Retinal pigment epithelial cell (primary cell): Measurements from ENCODE around the gene PRSS37.
"Not testable (repeated sequence)": the region's sequence is repeated elsewhere in the genome, so short reads cannot be mapped to it uniquely, and the experiment has no call there.

ENCODE experiments used
- DNase-seq: peaks from one replicate; pipeline ENCODE4 v3.0.0-alpha.2; 2010; ENCODE audit warnings: low read depth
- H3K4me3 ChIP-seq: 2 replicates; pipeline ENCODE4 v1.5.1; 2011; ENCODE audit warnings: mild to moderate bottlenecking, low read length, control low read depth, moderate library complexity
- TF ChIP-seq, protein P1 (sequence below): conservative IDR thresholded peaks from 2 replicates; pipeline ENCODE4 v1.5.1; 2011; ENCODE audit warnings: low read depth, low read length, control low read depth, inconsistent platforms

The PRSS37 gene

DNA sequence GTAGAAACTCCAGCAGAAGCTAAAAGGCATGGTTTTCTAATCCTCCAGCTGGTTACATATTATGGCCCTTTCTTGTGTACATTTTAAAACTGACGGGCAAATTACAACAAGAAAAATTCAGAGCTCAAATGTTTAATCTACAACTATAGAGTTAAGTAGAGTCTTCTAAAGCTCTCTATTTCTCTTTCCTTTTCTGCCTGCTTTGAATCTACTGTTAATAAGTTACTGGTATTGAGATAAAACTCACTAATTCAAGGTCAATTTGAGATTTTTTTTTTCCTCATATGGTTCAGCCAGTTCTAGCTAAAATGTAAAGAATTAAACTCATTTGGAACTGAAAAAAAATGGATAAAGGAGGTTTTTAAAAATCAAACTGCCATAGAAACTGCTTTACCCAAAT, 1.6 kb upstream of the PRSS37 start:
- no peak overlapping the region for H3K4me3 ChIP-seq
- TF ChIP-seq, protein P1, sequence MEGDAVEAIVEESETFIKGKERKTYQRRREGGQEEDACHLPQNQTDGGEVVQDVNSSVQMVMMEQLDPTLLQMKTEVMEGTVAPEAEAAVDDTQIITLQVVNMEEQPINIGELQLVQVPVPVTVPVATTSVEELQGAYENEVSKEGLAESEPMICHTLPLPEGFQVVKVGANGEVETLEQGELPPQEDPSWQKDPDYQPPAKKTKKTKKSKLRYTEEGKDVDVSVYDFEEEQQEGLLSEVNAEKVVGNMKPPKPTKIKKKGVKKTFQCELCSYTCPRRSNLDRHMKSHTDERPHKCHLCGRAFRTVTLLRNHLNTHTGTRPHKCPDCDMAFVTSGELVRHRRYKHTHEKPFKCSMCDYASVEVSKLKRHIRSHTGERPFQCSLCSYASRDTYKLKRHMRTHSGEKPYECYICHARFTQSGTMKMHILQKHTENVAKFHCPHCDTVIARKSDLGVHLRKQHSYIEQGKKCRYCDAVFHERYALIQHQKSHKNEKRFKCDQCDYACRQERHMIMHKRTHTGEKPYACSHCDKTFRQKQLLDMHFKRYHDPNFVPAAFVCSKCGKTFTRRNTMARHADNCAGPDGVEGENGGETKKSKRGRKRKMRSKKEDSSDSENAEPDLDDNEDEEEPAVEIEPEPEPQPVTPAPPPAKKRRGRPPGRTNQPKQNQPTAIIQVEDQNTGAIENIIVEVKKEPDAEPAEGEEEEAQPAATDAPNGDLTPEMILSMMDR: no peak
- DNase-seq: no peak

DNA sequence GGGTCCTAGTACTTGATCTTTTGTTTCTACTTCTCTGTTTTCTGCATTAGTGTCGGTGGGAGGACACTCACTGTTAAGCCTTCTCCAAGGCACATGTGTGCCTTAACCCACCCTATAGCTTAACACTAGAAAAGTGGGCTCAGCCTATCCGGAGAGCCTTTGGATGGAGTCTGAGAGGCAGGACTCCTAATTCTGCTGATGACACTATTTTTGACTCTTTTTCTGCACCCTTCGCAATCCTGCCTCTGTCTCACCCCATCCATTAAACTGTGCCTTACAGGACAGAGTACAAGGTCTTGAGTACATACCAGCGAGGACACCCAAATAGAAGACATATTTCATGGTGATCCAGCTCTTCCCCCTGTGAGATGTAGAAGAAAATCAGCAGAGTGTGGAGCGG, 577 bp downstream of the PRSS37 start:
- no peak for DNase-seq
- TF ChIP-seq, protein P1: no peak
- H3K4me3 ChIP-seq: no peak overlapping the region

DNA sequence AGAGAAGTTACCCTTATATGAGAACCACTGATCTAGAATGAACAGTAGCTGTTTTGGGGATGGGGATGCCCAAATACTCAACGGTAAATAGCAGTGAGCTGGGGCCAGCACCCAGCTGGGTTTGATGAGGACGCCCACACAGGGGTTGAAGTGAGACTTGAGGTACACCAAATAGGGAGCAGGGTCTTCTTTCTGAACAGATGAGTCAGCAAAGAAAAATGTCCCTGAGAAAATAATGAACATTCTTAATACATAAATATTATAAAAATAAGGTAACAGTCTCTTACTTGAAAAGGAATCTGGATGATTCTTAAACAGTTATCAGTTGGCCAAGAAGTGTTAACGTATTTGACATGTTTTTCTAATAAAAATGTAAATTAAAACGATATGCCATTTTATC, 2.0 kb downstream of the PRSS37 start:
- DNase-seq: no peak
- no peak overlapping the region for H3K4me3 ChIP-seq
- TF ChIP-seq, protein P1: no peak

DNA sequence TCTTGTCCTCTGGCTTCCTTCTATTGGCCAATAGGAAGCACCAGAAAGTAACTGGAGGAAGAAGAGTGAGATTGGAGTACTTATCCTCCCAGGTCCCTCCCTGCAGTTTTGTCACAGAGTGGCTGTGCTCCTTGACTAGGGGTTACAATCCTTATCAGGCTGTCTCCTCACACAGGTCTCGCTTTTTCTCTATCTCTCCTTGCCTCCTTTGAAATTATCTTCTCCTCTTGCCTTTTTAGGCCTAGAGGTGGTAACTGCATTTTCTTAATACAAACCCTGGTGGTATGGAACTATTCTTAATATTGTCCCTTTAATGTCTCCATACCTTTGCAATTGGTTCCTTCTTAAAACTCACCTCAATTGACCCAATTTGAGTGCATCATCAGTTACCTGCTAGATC, 2.7 kb downstream of the PRSS37 start:
- TF ChIP-seq, protein P1: no peak
- no peak for DNase-seq
- no peak overlapping the region for H3K4me3 ChIP-seq

DNA sequence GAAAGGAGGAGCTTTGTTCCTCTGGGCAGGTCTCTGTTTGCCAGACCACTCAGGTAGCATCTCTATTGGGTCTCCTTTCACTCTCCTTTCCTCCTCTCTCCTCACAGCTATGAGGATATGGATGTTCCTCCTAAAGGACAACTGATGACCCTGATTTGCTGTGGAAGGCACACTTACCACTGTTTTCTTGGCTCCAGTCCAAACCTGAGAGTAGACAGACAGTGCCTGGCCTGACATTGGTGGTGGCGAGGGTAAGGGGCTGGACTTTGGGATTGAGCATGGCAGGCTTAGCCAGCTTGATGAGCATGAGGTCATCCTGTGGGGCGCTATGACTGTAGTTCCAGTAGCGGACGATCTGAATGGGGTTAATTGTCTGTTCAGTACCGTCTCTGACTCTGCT, 3.6 kb downstream of the PRSS37 start:
- TF ChIP-seq, protein P1: no peak
- no peak for DNase-seq
- H3K4me3 ChIP-seq: no peak overlapping the region

DNA sequence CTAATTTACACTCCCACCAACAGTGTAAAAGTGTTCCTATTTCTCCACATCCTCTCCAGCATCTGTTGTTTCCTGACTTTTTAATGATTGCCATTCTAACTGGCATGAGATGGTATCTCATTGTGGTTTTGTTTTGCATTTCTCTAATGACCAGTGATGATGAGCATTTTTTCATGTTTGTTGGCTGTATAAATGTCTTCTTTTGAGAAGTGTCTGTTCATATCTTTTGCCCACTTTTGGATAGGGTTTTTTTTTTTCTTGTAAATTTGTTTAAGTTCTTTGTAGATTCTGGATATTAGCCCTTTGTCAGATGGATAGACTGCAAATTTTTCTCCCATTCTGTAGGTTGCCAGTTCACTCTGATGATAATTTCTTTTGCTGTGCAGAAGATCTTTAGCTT, 18.9 kb downstream of the PRSS37 start:
- not testable (repeated sequence) for DNase-seq, H3K4me3 ChIP-seq

DNA sequence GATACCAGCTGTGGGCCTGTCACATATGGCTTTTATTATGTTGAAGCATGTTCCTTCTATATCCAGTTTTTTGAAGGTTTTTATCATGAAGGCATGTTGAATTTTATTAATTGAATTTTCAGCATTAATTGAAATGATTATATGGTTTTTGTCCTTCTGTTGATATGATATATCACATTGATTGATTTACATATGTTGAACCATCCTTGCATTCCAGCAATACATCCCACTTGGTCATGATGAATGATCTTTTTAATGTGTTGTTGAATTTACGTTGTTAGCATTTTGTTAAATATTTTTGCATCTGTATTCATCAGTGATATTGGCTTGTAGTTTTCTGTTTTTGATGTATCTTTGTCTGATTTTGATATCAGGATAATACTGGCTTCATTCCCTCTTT, 21.2 kb downstream of the PRSS37 start:
- no peak for DNase-seq
- H3K4me3 ChIP-seq: no peak overlapping the region
- TF ChIP-seq, protein P1: no peak

DNA sequence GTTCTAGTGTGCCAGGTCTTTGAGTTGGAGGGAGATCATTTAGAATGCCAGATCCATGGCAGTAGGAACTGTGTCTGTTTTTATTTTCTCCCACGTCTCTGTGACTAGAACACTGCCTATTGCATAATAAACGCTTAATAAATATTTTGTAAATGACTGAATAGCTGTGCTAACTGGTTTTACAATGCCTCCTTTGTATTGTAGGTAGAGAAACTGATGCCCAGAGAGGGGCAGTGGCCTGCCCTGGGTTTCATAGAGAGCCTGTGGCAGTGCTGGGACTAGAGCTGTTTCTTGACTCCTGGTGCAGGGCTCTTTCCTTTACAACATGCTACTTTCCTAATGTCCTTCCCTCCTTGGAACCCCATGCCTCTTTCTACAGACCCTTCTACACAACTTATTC, 48.8 kb downstream of the PRSS37 start:
- TF ChIP-seq, protein P1: no peak
- no peak overlapping the region for H3K4me3 ChIP-seq
- DNase-seq: no peak
